ENCODE measurements around the gene ANO1.

- TF ChIP-seq CTCF (IDR thresholded peaks at IDR 0.05; ENCODE audit: low read length) (no peak), EZH2 (IDR thresholded peaks at IDR 0.05; ENCODE audit: borderline replicate concordance, low read length) (no peak)
Measured at GRCh38 chr11:70032470-70032795, 45.7 kb upstream of the ANO1 start.
